HG03520 (cell line): ENCODE results near the gene FOXQ1.
"Not testable (repeated sequence)": the region's sequence is repeated elsewhere in the genome, so short reads cannot be mapped to it uniquely, and the experiment has no call there.

ENCODE experiments used
- ATAC-seq: cut with Tn5 transposase; IDR thresholded peaks from one replicate; pipeline ENCODE4 v1.9.1; 2021; ENCODE audit warnings: mild to moderate bottlenecking, moderate library complexity; ENCODE audit not compliant: unreplicated experiment

FOXQ1 gene

DNA sequence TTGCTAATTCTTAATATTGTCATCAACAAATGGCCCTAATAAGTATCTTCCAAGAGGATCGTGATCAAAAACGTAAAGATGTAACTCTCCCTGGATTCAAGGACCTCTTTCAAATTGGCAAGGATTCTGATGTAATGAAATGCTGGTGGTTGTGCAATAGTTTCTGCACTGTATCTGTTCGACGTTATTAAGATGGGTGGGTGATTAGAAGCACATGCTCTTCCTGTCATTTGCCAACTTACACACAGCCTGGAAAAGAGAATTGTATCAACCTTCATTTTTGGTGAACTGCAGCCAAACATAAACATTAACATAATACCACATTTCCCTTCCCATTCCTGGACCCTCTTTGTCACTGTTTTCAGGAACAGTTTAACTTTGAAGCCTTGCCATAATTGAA is 9.8 kb downstream of the FOXQ1 start:
- no peak for ATAC-seq

DNA sequence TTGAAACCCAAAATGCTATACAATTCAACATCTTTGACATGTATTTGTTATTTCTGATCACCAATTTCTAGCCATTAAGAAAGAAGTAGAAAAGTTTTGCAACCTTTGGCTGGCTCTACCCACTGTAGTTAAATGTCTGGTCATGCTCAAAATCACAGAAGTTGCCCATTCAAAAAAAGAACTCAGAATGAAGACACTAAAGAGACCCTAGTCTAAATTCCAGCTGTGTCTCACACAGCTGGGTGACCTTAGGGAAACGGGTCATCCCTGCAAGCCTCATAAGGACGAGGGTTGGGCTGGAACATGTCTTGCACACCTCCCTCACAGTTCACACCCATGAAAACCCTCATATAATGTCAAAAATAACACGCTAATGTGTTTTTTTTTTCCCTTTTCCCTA is 10.3 kb downstream of the FOXQ1 start:
- ATAC-seq: no peak

- ATAC-seq: no peak
Observed at GRCh38 chr6:1322696-1323219, 10.9 kb downstream of the FOXQ1 start.

GRCh38 chr6:1324936-1325335 is 13.0 kb downstream of the FOXQ1 start:
- no peak for ATAC-seq

- no peak for ATAC-seq
Observed at GRCh38 chr6:1325461-1326309, 13.8 kb downstream of the FOXQ1 start.

DNA sequence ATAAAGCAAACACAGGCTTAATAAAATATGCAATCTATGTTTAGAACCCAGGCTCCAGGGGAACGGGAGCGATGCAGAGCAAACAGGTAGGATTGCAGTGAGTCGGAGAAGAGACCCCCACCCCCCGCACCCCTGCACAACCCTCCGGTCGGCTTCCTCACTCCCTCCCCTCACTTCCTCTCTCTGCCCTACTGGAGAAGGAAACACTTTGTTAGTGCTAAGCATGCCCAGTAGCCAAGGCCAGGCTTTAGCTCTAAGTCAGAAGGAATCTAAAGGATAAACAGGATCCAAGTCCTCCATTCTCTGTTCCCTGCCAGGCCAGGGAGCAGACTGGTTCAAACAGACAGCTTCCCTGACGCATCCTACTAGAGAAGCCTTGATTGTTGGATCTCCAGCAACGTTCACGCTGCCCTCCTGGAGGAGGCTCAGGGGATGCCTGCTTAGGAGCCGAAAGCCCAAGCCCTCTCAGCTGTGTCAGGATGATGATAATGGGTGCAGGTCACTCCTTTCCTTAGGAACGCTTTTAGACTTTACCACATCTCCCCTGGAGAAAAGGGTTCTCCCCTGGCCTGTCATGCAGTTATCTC is 14.7 kb downstream of the FOXQ1 start:
- no peak for ATAC-seq

DNA sequence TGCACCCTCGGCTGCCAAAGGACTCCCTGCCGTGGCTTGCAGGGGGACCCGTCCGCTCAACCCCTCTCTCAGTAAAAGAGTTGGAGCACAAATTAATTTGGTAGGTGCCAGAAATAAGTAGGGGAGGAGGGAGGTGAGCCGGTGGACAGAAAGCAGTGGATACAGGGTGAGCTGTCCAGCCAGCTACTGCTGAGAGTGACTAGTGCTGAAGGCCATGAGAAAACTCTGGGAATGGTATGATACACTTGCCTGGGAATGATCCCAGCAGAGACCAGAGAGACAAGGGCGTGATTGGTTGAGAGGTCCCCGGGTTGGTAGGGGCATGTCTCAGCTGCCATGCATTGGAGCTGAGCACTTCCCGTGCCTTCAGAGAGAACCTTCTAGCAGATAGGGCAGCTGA is 15.7 kb downstream of the FOXQ1 start:
- no peak for ATAC-seq

DNA sequence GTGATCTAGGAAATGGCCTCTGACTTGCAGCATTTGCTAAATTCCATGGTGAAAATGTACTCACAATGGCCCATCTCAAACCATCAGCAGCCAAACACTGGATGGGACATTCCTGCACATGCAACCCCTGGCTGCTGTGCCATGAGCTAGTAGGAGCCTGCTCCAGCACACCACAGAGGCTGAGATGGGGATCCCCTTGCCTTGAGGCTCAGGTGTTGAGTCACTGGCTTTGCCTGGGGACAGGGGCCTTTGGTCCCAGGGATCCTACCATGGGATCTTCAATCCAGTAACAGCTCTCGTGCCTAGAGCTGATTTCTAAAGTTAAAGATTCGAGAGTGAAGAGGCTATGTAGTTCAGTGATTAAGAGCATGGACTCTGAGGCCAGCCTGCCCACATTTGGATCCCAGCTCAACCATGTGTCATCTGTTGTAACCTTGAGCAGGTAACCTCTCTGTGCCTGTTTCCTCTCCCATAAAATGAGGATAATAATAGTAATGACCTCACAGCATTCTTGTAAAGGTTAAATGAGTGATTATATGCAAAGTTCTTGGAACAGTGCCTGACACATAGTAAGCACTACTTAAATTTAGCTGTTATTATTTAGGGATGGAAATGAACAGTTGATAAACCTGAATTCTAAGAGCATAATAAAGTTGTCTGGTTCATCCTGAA is 16.4 kb downstream of the FOXQ1 start:
- no peak for ATAC-seq

- no peak for ATAC-seq
Observed at GRCh38 chr6:1329708-1330107, 17.8 kb downstream of the FOXQ1 start.

DNA sequence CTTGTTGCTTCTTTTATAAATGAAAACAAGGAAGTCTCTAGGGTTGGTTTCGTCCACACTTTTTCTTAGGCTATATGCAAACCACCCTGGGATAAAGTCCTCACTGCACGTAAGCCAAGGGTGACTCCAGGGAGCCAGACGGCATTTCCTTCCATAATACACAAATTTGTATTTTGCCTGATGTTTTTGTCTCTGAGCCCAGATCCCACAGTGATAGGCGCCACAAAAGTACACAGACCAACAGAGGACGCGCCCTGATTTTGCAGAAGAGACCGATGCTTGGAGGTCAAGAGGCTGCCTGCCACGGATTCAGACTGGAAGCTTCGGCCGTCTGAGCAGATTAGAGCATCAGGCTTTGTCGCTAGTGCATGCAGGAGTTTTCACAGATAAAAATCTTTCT is 22.8 kb downstream of the FOXQ1 start:
- no peak for ATAC-seq

DNA sequence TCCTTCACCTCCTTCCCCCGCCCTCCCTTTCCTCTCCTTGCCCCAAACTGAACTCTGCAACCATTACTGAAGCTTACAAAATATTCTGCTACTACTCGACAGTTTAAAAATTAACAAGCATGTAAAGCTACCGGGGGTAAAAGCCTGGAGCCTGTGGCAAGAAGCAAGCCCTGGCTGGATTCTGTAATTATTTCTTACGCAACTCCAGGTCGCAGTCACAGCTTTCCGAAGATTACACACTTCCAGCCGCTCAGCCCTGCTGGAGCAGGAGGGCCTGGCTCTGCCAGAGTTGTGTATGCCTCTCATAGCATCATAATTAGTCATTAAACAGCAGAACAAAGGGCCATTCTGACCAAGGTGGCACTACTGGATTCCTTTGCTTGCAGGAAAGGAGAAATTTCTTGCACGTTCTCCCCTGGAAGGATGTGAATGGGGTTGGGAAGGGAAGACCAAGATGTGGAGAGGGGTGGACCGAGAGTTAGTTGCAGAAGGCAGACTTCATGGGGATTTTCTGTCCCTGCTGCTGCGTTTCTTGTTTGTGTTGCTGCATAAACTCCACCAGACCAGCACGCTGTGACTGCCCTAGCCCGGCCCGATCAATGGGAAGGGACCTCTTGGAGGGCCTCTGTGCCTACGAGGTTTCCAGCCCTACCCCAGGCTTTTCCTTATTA is 23.6 kb downstream of the FOXQ1 start:
- ATAC-seq: no peak

DNA sequence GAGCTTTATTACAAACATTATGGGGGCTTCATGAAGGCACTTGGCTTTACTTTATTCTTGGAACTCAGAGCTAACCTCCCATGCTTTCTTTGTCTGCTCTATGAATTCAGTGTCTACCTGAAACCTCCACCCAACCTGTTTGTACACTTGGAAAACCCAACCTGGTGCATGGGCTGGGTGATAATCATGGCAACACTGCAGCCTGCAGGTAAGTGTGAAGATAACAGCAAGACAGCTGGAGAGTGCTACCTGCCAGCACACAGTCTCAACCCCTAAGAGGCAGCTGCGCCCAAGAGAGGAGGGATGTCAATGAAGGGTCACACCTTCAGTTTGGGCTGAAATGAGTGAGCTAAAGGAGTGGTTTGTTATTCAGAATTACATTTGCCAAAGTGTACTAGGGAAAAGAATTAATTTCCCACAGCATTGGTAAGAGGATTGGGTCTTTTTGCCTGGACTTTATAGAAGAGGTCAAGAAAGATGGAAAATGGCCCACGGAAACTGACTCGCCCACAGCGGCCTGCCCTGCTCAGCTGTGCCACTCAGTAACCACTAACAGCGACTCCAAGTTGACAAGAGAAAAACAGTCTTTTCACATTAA is 24.4 kb downstream of the FOXQ1 start:
- ATAC-seq: no peak

DNA sequence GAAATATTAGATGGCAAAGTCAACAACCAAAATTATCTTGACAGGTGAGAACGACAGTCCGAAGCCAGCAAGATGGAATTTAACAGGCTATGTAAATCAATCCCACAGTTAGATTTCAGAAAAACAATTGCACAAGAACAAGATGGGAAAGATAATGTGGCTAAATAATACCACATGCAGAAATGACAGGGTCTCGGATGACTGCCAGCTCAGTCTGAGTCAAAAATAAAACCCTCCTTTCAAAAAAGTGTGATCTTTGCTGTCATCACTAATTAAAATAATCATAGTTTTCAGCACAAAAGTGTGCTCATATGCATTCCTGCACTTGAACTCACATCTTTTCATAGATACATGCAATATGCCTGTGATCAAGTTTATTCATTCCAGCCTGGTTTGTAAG is 25.9 kb downstream of the FOXQ1 start:
- ATAC-seq: no peak

DNA sequence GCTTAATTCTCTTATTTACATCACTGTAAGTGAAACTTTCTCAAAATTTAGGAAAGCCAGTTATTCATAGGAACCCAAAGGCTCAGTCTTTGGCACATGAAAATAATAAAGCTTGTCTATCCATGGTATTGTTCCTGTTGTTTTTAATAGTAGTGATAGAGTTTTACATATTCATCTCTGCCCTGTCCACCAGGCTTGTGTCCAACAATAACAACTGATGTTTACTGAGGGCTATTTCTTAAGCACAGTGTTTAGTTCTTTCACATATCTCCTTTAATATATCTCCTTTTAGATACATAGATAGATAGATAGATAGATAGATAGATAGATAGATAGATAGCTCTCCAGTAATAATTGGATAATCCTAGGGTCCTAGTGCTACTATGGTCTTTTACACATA is 34.2 kb downstream of the FOXQ1 start:
- ATAC-seq: no peak

DNA sequence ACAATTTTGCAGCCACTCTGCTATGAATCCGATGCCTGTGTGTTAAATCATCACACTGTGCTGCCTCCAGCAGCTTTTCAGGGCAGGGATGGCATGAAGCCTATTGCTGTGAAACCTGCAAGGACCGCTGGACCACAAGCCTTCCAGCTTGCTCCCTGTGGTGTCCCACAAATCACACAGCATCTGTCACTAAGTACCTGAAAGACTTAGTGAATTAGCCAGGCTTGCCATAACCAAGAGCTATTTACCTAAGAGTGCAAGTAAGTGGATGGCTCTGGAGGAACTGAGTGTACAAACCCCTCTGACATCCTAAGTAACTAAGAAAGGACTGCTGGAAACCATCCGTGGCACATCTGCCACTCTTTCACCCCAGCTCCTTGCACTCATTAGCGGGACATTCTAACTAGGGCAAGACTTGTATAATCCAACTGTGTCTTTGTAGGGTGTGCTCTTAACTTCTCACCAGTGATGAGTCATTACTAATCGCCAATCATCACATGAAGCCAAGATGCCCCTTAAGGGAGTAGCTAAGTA is 34.7 kb downstream of the FOXQ1 start:
- no peak for ATAC-seq

- ATAC-seq: no peak
Observed at GRCh38 chr6:1347161-1347560, 35.3 kb downstream of the FOXQ1 start.

GRCh38 chr6:1348675-1349074 is 36.8 kb downstream of the FOXQ1 start:
- no peak for ATAC-seq

DNA sequence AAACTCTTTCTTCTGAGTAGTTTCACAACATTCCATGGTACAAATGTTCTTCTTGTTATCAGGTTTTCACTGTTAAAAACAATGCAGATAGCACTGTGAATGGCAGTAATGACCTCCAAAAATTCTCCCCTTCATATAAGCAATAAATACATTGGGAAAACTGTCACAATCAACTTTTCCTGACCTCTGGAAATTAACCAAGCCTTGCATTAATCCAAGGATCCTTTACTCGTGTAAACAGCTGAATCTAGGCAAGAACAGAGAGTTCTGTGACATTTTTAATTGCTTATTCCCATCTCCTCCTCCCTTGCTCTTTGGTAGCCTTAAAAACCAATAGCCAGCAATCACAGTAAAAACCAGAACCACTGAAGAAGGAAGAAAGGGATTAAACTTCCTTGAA is 37.8 kb downstream of the FOXQ1 start:
- no peak for ATAC-seq

DNA sequence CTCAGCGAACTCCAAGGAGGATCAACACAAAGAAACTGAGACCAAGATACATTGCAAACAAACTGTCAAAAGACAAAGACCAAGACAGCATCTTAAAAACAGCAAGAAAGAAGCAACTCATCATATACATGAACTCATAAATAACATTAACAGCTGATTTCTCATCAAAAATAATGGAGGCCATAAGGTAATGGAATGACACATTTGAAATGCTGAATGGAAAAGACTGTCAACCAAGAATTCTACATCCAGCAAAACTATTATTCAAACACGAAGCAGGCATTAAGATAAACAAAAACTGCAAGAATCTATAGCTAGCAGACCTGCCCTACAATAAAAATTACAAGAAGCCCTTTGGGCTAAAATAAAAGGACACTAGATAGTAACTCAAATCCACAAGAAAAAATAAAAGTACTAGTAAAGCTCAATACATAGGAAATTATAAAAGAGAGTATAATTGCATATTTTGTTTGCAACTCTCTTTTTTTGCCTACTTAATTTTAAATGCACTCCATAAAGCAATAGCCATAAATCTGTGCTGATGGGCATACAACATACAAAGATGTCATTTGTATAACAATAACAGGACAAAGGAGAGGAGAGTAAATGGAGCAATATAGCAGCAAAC is 39.6 kb downstream of the FOXQ1 start:
- ATAC-seq: no peak

- ATAC-seq: not testable (repeated sequence)
Observed at GRCh38 chr6:1355068-1355467, 43.2 kb downstream of the FOXQ1 start.
